ENCODE data around the gene ZNF57. TPM values are rescaled to one million over a fixed set of nuclear protein-coding genes. Genes with fewer than 3 reads are reported as not detected.
A peak's percentile ranks its signal among the peaks of the same experiment; 100 is the strongest.

Gene ZNF57
- total RNA-seq, 1 experiment from 2014 or later, result 5.8 TPM

GRCh38 chr19:2945575-2946184, 45.0 kb downstream of the ZNF57 start:
- Histone ChIP-seq H3K4me1 (0 out of 2 replicates have a peak, but pooled peaks cover 3% of the 10 kb centered on the region), H3K4me3 (ENCODE audit: low read depth, low read length) (peak overlapping the region; percentile 78), H3K27me3 (replicated peaks; ENCODE audit: control insufficient read depth, insufficient read depth, low read length) (no peaks in the 10 kb centered on the region), H3K9me3 (no peaks in the 10 kb centered on the region), H3K36me3 (ENCODE audit: control insufficient read depth, insufficient read depth, low read length) (no peaks in the 10 kb centered on the region)
- no peak for TF ChIP-seq CTCF (IDR thresholded peaks at IDR 0.05; ENCODE audit: insufficient read depth in 1 of 2, low read depth in 1 of 2, low read length in 1 of 2, severe bottlenecking in 1 of 2, unreplicated experiment in 1 of 2)
- POLR2A ChIA-PET, result interaction anchor here (0.5 kb wide), 1 partner anchor 18 kb away, joined by 3 read pairs; no protein-coding TSS in a partner anchor
- TSS peak; percentile 90 for BruUV-seq (replicated peaks)
- Mint-ChIP-seq H3K9me3 (ENCODE audit: unreplicated experiment) (no peaks in the 10 kb centered on the region), H3K4me3 (ENCODE audit: unreplicated experiment) (peak overlapping the region; percentile 92), H3K27me3 (ENCODE audit: insufficient read depth, unreplicated experiment) (no peaks in the 10 kb centered on the region), H3K4me1 (ENCODE audit: low read depth, unreplicated experiment) (peaks cover 21% of the 10 kb centered on the region), H3K27ac (ENCODE audit: unreplicated experiment) (peak overlapping the region; percentile 95), H3K36me3 (ENCODE audit: insufficient read depth, unreplicated experiment) (peaks cover 36% of the 10 kb centered on the region)
- CTCF ChIA-PET, result no interaction called here
- DNase-seq, result no peak
- intact Hi-C loops (cut with micrococcal nuclease; ENCODE audit: unreplicated experiment), result no loop called here

GRCh38 chr19:2949939-2950285, 49.2 kb downstream of the ZNF57 start:
- H3K27ac Mint-ChIP-seq (ENCODE audit: unreplicated experiment), result peak overlapping the region; percentile 97
- Histone ChIP-seq H3K36me3 (ENCODE audit: control insufficient read depth, insufficient read depth, low read length) (no peaks in the 10 kb centered on the region), H3K4me1 (peaks cover 14% of the 10 kb centered on the region), H3K4me3 (ENCODE audit: low read depth, low read length) (peak overlapping the region; percentile 68), H3K27me3 (replicated peaks; ENCODE audit: control insufficient read depth, insufficient read depth, low read length) (no peaks in the 10 kb centered on the region), H3K9me3 (no peaks in the 10 kb centered on the region)
- no peaks in the 10 kb centered on the region for H3K9me3 Mint-ChIP-seq (ENCODE audit: unreplicated experiment)
- DNase-seq, result peak; percentile 53 to 67
- POLR2A ChIA-PET, result interaction anchor here (0.5 to 2.2 kb wide), 10 partner anchors 17 to 551 kb away, joined by 3 to 24 read pairs (median 5); partner anchors contain the start of genes DOHH, GNA11 and ZNF57
- intact Hi-C loops (cut with micrococcal nuclease; ENCODE audit: unreplicated experiment), result loop anchor here (2.0 to 10.0 kb wide), 3 partner anchors 49 to 115 kb away; partner anchors contain the start of genes TLE5 and ZNF57
- H3K36me3 Mint-ChIP-seq (ENCODE audit: insufficient read depth, unreplicated experiment), result peaks cover 38% of the 10 kb centered on the region
- no peaks in the 10 kb centered on the region for H3K27me3 Mint-ChIP-seq (ENCODE audit: insufficient read depth, unreplicated experiment)
- CTCF ChIA-PET, result interaction anchor here (0.6 to 2.1 kb wide), 21 partner anchors 9 to 1459 kb away, joined by 3 to 23 read pairs (median 5); partner anchors contain the start of genes REEP6, TLE6, ZNF555 and ZNF57
- no peak for TF ChIP-seq CTCF (IDR thresholded peaks at IDR 0.05; ENCODE audit: insufficient read depth in 1 of 2, low read depth in 1 of 2, low read length in 1 of 2, severe bottlenecking in 1 of 2, unreplicated experiment in 1 of 2)
- peak overlapping the region; percentile 97 for H3K4me3 Mint-ChIP-seq (ENCODE audit: unreplicated experiment)
- BruUV-seq (replicated peaks), result no TSS peak
- peaks cover 16% of the 10 kb centered on the region for H3K4me1 Mint-ChIP-seq (ENCODE audit: low read depth, unreplicated experiment)

- no peaks in the 10 kb centered on the region for H3K9me3 Mint-ChIP-seq (ENCODE audit: unreplicated experiment)
- H3K27ac Mint-ChIP-seq (ENCODE audit: unreplicated experiment), result peak overlapping the region; percentile 97
- H3K36me3 Mint-ChIP-seq (ENCODE audit: insufficient read depth, unreplicated experiment), result peaks cover 32% of the 10 kb centered on the region
- H3K4me1 Mint-ChIP-seq (ENCODE audit: low read depth, unreplicated experiment), result peaks cover 16% of the 10 kb centered on the region
- CTCF ChIA-PET, result interaction anchor here (0.5 to 2.1 kb wide), 32 partner anchors 9 to 1761 kb away, joined by 3 to 23 read pairs (median 4); partner anchors contain the start of genes REEP6, TLE6, ZNF555 and ZNF57
- peak overlapping the region; percentile 97 for H3K4me3 Mint-ChIP-seq (ENCODE audit: unreplicated experiment)
- intact Hi-C loops (cut with micrococcal nuclease; ENCODE audit: unreplicated experiment), result loop anchor here (2.0 to 10.0 kb wide), 3 partner anchors 50 to 114 kb away; partner anchors contain the start of genes TLE5 and ZNF57
- Histone ChIP-seq H3K9me3 (no peaks in the 10 kb centered on the region), H3K4me3 (ENCODE audit: low read depth, low read length) (peak overlapping the region; percentile 68), H3K4me1 (peaks cover 14% of the 10 kb centered on the region), H3K36me3 (ENCODE audit: control insufficient read depth, insufficient read depth, low read length) (no peaks in the 10 kb centered on the region), H3K27me3 (replicated peaks; ENCODE audit: control insufficient read depth, insufficient read depth, low read length) (no peaks in the 10 kb centered on the region)
- POLR2A ChIA-PET, result interaction anchor here (0.6 to 2.2 kb wide), 19 partner anchors 16 to 550 kb away, joined by 3 to 24 read pairs (median 4); partner anchors contain the start of genes DOHH, GNA11, THOP1 and TLE6
- peak; percentile 99 for DNase-seq
- no peaks in the 10 kb centered on the region for H3K27me3 Mint-ChIP-seq (ENCODE audit: insufficient read depth, unreplicated experiment)
- BruUV-seq (replicated peaks), result no TSS peak
- TF ChIP-seq CTCF (IDR thresholded peaks at IDR 0.05; ENCODE audit: insufficient read depth in 1 of 2, low read depth in 1 of 2, low read length in 1 of 2, severe bottlenecking in 1 of 2, unreplicated experiment in 1 of 2), result no peak
Observed at GRCh38 chr19:2950286-2951124, 49.8 kb downstream of the ZNF57 start.
